ENCODE results near the gene MARCHF10.
"Not testable (repeated sequence)": the region's sequence is repeated elsewhere in the genome, so short reads cannot be mapped to it uniquely, and the experiment has no call there.

The MARCHF10 gene

GRCh38 chr17:62791235-62791734 is 16.8 kb downstream of the MARCHF10 start:
- DNase-seq: no peak

GRCh38 chr17:62790564-62790986 is 17.5 kb downstream of the MARCHF10 start:
- DNase-seq: no peak

DNA sequence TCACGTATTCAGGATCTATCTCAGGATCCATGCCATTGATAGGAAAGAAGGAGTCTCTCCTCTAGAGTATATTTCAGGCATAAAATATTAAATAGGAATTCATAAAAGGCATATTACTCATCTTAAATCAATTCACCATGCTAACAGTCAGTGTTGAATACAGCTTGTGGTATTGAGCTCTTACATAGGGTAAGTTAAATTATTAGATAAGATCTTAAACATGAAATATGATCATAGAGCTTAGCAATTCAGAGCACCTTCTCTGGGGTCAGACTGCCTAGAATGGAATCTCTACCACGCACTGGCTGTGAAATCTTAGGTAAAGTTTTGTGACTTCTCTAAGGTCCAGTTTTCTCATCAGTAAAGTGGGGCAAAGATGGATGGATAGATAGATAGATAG is 20.7 kb downstream of the MARCHF10 start:
- no peak for DNase-seq

DNA sequence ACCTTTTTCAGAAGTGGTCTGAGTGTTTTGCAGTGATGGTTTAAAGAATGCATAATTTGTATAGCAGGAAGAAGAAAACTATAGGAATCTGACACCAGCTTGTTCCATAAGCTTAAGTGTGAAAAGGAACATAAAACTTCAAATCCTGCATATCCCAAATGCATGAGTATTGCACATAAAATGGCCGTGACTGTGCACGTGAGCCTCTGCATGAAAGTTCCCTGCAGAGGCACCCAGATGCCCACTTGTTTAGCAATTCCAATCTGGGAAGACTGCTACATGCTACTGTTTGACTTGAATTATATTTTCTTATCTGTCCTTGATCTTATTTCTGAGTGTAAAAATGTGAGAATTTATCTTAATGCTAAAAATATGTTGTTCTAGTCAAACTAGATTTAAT is 21.5 kb downstream of the MARCHF10 start:
- DNase-seq: no peak

GRCh38 chr17:62785983-62786382 is 22.1 kb downstream of the MARCHF10 start:
- DNase-seq: not testable (repeated sequence)

DNA sequence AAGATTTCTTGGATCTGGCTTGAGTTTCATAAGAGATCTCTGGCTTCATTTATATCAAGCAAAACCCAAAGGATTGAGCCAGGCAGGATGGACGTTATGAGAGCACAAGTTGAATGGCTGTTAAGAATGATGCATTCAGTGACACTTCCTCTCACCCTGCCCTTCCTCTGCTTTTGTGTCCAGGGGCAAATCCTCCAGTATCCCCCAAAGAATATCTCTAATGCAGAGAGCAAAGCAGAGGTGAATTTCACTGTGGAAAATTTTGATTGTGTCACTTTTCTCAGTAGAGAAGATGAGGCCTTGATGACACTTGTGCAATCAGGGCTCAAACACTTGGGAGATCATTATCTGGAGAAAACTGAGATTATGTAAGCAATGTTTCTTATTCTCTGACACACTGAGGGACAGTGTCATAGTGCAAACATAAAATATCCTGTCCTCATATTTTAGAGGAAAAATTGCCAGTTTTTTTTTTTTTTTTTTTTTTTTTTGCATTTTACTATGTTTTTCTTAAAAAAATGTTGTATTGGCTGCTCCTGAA is 25.3 kb downstream of the MARCHF10 start:
- no peak for DNase-seq

GRCh38 chr17:62781831-62782251 is 26.3 kb downstream of the MARCHF10 start:
- no peak for DNase-seq

GRCh38 chr17:62781356-62781755 is 26.8 kb downstream of the MARCHF10 start:
- DNase-seq: no peak

DNA sequence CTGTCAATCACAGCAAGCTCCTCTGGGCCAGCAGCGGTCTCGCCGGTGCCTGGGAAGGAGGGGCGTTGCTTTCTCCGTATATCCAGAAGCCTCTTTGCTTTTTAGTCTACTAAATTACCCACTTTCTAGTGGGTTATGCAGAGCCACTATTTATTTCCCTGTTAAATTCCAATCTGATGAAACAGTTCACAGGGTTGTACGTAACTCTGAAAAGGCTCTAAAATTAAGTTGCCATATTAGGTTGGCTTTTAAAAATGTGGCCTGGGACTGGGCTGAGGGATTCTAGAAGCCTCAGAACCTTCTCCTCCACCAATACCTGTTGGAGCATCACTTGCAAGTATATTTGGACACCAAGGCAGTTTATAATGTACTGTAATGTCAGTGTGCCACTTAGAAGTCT is 27.2 kb downstream of the MARCHF10 start:
- DNase-seq: no peak

GRCh38 chr17:62780269-62780668 is 27.8 kb downstream of the MARCHF10 start:
- DNase-seq: no peak

DNA sequence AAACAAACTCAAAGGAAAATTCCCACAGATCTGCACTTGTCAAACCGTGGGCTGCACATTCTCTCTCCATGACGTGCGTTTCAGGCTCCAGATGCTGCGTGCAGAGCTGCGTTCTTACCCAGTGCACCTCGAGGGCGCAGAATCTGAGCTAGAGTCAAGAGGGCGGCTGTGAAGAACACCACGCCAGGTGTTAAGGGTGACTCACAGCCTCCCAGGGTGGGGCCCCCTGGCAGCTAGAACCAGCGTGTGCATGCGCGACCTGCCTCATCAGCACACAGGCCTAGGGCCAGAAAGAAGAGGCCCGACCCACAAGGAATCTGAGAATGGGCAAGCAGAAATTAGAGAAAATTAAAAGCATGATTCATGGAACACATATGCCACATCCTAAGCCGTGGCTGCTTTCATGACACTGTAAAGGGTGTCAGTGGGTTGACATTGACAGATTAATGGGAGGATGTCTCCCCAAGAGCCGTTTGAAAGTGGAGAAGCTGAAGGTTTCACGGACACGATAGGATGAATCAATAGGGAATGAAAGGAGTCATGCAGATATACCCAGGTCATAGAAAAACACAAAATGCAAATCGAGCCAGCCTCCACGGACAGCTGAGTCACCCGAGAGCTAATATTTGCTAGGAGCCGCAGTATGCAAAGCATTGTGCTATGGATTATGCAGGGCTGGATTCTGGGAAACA is 29.0 kb downstream of the MARCHF10 start:
- peak in 43 of 56 donors; percentile 4 to 91 (median 57) for DNase-seq

DNA sequence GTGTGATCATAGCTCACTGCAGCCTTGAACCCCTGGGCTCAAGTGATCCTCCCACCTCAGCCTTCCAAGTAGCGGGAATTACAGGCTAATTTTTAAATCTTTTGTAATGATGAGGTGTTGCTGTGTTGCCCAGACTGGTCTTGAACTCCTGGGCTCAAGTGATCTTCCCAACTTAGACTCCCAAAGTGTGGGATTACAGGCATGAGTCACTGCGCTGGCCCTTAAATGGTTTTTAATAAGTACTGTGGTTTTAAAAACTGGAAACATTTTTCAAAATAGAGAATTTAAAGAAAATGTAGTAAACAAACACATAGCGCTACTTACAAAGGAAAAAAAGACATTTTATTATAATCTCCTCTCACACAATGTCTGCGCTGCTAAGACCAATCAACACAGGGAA is 32.2 kb downstream of the MARCHF10 start:
- no peak for DNase-seq

GRCh38 chr17:62774338-62774737 is 33.8 kb downstream of the MARCHF10 start:
- DNase-seq: no peak

DNA sequence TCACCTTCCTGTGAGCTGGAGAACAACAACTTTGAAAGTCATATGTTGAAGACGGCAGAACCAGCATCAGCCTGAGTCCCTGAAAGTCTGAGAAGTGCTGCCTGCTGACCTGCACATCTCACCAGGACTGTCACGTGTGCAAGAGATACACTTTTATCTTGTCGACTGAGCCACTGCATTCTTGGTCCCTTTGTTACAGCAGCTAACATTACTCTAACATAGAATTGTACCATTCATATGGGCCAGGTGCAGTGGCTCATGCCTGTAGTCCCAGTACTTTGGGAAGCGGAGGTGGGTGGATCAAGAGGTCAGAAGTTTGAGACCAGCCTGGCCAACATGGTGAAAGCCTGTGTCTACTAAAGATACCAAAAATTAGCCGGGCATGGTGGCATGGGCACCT is 40.1 kb downstream of the MARCHF10 start:
- DNase-seq: no peak

- no peak for DNase-seq
Measured at GRCh38 chr17:62765351-62765750, 42.8 kb downstream of the MARCHF10 start.

GRCh38 chr17:62763891-62764600 is 44.1 kb downstream of the MARCHF10 start:
- no peak for DNase-seq

- DNase-seq: no peak
Measured at GRCh38 chr17:62761884-62762283, 46.2 kb downstream of the MARCHF10 start.

- no peak for DNase-seq
Measured at GRCh38 chr17:62760945-62761267, 47.2 kb downstream of the MARCHF10 start.

DNA sequence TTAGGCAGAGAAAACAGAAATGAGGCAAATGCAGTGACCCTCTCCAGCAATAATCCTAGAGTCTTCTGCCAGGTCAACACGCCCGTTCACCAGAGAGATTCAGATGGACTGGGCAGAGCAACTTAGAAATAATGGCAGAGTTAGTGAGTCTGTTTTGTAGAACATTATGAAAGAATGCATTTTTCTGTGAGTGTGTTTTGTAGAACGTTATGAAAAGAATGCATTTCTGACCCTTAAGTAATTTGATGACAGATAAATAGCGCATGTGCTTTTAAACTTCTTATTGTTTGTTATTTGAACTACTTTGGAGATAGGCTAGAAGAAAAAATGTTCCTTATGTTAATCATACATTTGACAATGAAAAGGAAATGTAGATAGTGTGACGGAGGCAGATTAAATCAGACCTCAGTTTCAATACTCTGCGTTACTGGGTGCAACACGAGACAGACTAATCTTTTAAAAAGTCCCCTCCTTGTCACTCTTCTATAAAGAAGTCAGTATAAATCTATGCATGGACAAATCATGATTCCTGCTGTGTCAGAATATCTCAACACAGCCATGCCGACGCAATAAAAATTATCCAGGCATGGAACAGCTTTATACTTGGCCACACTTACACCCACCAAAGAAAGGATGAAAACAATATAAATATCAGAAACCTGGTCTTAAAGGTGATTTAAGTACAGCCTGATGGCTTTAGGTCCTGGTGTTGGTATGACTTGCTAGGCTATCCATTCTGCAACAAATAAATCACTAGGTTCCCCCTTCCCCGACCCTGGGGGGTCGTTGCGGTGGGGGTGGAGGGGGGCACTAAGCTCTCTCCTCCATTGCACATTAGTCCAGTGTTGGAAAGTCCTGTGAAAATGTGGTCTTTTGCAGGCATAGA is 47.8 kb downstream of the MARCHF10 start:
- DNase-seq: no peak

GRCh38 chr17:62757500-62757951 is 50.6 kb downstream of the MARCHF10 start:
- DNase-seq: no peak

DNA sequence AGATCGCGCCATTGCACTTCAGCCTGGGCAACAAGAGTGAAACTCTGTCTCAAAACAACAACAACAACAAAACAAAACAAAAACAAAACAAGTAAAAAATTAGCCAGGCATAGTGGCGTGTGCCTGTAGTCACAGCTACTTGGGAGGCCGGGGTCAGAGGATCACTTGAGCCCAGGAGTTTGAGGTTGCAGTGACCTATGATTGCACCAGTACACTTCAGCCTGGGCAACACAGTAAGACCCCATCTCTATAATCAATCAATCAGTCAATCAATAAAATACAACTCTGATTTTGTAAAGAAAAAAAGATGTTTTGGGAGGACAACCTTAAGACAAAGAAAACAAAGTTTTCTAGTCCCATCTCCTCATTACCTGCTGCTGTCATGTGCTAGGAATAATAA is 51.9 kb downstream of the MARCHF10 start:
- no peak for DNase-seq

All from nucleus accumbens (tissue), 56 donors.